ENCODE data around the gene VIT.

Gene VIT, protein sequence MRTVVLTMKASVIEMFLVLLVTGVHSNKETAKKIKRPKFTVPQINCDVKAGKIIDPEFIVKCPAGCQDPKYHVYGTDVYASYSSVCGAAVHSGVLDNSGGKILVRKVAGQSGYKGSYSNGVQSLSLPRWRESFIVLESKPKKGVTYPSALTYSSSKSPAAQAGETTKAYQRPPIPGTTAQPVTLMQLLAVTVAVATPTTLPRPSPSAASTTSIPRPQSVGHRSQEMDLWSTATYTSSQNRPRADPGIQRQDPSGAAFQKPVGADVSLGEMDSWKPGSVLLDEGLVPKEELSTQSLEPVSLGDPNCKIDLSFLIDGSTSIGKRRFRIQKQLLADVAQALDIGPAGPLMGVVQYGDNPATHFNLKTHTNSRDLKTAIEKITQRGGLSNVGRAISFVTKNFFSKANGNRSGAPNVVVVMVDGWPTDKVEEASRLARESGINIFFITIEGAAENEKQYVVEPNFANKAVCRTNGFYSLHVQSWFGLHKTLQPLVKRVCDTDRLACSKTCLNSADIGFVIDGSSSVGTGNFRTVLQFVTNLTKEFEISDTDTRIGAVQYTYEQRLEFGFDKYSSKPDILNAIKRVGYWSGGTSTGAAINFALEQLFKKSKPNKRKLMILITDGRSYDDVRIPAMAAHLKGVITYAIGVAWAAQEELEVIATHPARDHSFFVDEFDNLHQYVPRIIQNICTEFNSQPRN

GRCh38 chr2:36696533-36696932 lies at the start of gene VIT:
Gene VIT, plus strand, starts transcription at chr2:36696707. Its CDS starts 19,664 bp downstream, at chr2:36716371.
- no peak for DNase-seq

GRCh38 chr2:36650031-36650829 lies 46.3 kb upstream of the VIT start:
- DNase-seq: no peak

DNA sequence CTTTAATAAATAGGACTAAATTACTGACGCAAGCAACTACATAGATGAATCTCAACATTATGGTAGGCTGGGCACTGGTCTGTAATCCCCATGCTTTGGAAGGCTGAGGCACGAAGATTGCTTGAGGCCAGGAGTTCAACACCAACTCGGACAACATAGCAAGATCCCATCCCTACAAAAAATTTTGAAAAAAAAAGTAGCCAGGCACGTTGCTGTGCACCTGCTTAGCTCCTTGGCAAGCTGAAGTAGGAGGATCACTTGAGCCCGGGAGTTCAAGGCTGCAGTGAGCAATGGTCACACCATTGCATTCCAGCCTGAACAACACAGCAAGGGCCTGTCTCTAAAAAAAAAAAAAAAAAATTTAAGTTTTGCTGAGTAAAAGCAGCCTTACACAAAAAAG lies 43.4 kb upstream of the VIT start:
- no peak for DNase-seq

DNA sequence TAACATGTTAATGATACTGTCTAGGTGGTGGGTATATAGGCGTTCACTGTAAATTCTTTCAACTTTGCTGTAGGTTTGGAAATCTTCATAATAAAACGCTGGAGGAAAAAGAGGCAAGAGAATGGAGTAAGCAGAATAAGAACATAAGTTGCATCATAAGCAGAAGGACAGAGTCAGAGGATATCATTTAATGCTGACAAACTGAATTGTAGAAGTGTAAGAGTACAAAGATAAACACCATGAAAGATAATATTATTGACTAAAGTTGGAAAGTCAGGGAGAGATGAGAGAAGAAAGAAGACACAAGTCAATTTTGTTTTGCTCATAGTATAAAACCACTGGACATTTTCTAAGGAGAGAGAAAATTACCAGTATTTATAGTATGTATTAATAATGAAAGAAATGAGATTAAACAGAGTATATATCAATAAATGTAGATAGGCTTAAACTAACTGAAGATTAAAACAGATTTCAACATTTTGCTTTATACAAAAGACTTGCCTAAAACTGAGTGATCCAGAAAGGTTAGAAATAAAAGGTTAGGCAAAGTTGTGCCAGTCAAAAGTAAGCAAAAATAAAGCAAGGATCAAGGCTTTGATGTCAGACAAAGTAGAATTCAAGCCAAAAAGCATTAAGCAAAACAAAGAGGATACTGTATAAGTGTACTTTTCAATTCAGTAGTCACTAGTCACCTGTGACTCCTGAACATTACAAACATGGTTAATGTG lies 42.4 kb upstream of the VIT start:
- DNase-seq: no peak

DNA sequence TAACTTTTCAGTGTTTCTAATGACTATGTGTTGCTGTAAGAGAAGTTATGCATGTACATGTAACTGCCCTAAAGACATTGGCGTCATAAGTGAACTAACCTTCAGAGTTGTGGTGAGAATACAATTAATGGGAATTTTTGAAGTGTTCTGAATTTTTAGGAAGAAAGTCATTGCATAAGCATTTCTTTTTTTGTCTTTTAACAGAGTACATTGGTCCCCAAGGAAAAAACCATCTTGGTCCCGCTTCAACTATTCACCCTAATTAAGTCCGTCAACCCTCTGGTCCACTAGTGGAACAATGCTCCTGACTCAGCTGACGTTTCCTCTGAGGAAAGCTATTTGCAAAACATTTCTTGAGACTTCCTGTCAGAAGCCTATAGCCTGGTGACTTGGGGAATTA lies 41.1 kb upstream of the VIT start:
- no peak for DNase-seq

DNA sequence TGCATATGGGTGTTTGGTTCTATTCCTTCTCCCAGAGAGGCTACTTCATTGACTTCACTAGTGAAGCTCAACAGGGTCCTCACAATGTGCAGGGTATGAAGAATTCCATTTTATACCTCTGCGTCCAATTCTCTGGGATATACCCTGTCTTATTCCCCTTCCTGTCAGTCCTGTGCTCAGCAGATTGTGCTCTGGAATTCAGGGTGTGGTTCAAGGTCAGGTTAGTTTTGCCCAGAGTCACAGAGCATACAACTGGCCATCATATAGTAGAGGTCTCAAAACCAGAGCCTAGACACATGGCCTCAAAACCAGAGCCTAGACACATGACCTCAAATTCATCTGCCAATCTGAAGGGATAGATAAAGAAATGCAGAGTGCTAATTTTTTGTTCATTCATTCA lies 38.8 kb upstream of the VIT start:
- no peak for DNase-seq

DNA sequence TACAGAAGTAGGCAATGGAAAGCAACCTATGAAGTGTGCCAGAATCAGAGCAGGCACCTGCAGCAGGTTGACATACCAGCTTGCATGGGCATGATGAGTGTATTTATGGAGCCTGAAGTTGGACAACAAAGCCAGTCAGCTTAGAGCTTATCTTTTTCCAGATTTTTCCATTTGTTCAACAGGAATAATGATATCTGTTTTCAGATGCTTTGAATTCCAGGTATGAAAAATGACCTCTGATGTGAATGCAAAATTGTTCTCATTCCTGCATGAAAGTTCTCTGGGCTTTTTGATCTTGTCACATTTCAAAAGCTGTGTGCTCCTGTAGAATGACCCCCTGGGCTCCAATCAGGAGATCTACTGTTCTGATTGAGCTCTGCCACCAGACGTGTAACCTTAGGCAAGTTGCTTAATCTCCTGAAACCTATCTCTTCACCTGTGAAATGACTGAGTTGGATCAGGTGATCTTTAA lies 38.2 kb upstream of the VIT start:
- no peak for DNase-seq

- no peak for DNase-seq
Observed at GRCh38 chr2:36659218-36659617, 37.3 kb upstream of the VIT start.

- no peak for DNase-seq
Observed at GRCh38 chr2:36659872-36660312, 36.6 kb upstream of the VIT start.

DNA sequence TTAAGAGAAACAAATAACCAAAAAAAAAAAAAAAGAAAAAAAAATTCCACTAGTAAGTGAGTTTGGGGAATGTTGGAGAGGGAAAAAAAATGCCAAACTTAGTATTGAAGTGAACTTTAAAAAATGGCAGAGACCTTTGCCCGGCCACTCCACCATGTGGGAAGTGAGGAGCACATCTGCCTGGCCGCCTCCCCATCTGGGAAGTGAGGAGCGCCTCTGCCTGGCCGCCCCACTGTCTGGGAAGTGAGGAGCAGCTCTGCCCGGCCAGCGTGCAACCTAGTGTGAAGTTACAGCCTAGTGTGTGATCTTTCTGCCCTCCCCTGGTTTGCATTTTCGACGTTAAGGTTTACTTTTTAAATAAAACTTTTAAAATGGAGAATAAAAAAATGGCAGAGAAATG lies 33.9 kb upstream of the VIT start:
- DNase-seq: no peak

GRCh38 chr2:36663295-36663694 lies 33.2 kb upstream of the VIT start:
- DNase-seq: no peak

DNA sequence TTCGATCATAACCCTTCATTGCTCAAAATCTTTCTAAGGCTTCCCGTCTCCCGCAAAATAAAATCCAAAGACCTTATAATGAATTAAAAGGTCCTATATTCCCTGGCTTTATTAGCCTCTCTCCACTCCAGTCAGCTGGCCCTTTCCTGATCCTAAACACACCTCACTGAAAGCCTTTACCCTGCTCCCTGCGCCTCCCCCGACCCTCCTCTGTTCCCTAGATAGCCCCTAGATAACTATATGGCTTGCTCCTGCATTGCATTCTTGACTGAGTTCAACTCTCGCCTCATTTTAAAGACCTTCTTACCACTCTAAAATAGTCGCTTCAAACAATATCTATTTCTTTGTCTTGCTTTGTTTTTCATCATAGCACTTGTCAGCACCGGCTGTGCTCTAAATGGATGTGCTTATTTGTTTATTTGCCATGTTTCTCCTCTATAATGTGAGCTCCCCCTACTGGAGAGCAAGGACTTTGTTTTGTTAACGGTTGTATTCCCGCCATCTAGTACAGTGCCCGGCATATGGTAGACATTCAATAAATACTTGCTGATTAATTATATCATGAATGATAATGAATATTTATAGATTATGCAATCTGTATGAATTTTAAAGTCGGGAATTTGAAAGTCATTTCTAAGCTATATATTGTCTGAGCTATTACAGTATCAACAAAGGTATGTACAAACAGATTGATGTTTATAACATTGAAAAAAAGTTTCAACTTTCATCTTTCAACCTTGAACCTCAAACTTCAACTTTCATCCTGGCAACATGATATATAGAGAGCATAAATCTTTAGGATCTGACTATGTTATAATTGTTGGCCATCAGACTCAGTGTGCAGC lies 32.4 kb upstream of the VIT start:
- peak in 2 of 6 experiments; percentile 23 to 30 for DNase-seq

DNA sequence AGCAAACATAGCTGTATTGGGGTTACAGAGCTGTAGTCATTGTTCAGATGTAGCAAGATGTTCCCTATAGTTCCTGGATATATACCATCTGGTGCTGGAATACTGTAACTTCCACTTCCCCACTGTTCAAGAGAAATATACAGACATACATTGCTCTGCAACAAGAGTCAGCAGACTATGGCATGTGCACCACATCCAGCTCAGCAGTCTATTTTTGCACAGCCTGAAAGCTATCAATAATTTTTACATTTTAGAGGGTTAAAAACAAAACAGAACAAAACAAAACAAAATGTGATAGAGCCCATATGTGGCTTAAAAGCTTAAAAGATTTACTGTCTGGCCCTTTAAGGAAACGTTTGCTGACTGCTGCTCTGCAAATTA lies 31.8 kb upstream of the VIT start:
- DNase-seq: no peak

GRCh38 chr2:36667931-36668330 lies 28.6 kb upstream of the VIT start:
- DNase-seq: no peak

- no peak for DNase-seq
Observed at GRCh38 chr2:36670881-36671595, 25.5 kb upstream of the VIT start.

GRCh38 chr2:36671731-36672130 lies 24.8 kb upstream of the VIT start:
- no peak for DNase-seq

- DNase-seq: no peak
Observed at GRCh38 chr2:36672199-36672598, 24.3 kb upstream of the VIT start.

GRCh38 chr2:36675579-36676282 lies 20.8 kb upstream of the VIT start:
- no peak for DNase-seq

GRCh38 chr2:36676364-36676763 lies 20.1 kb upstream of the VIT start:
- no peak for DNase-seq

- no peak for DNase-seq
Observed at GRCh38 chr2:36677386-36677785, 19.1 kb upstream of the VIT start.

Data from stimulated activated naive CD4-positive, alpha-beta T cell (primary cell).